Measurements from ENCODE around the gene TEX14. TPM values are rescaled to one million over a fixed set of nuclear protein-coding genes. Genes with fewer than 3 reads are reported as not detected.

TEX14 gene
- polyA plus RNA-seq, 1 donor (not counting 4 experiments of a cell fraction or from before 2014, with no cell fraction given) = 0.16 TPM

- Histone ChIP-seq H3K4me2 (ENCODE audit: control insufficient read depth, extremely low read depth, insufficient read depth, low read depth, low read length) (no peak overlapping the region), H3K9ac (ENCODE audit: control insufficient read depth, extremely low read depth, insufficient read depth, low read length) (no peak overlapping the region), H3K4me1 (ENCODE audit: control insufficient read depth, extremely low read depth, insufficient read depth, low read length) (peaks cover 8% of the 10 kb centered on the region), H2AFZ (ENCODE audit: control insufficient read depth, low read length) (no peak overlapping the region), H3K36me3 (ENCODE audit: control insufficient read depth in 2 of 2, extremely low read depth in 1 of 2, insufficient read depth in 2 of 2, low read length in 2 of 2) (no peaks in the 10 kb centered on the region), H3K27me3 (ENCODE audit: control insufficient read depth, extremely low read depth, insufficient read depth, low read length) (no peaks in the 10 kb centered on the region), H3K9me3 (ENCODE audit: control insufficient read depth, low read depth, low read length) (no peaks in the 10 kb centered on the region), H3K27ac (ENCODE audit: control insufficient read depth, insufficient read depth, low read length) (no peak overlapping the region), H3K4me3 (ENCODE audit: control insufficient read depth in 2 of 3, extremely low read depth in 1 of 3, insufficient read depth in 2 of 3, low read depth in 1 of 3, low read length in 3 of 3) (no peak overlapping the region), H4K20me1 (ENCODE audit: control insufficient read depth, extremely low read depth, insufficient read depth, low read length) (no peaks in the 10 kb centered on the region), H3K79me2 (ENCODE audit: control insufficient read depth, insufficient read depth, low read length) (no peaks in the 10 kb centered on the region), H3K9me1 (ENCODE audit: control insufficient read depth, extremely low read depth, insufficient read depth, low read length) (no peaks in the 10 kb centered on the region)
- TF ChIP-seq EZH2 (IDR thresholded peaks at IDR 0.05; ENCODE audit: low read length) (no peak), CTCF (optimal IDR thresholded peaks at IDR 0.05 in 1 of 3, IDR thresholded peaks at IDR 0.05 in 1 of 3, conservative IDR thresholded peaks at IDR 0.05 in 1 of 3; ENCODE audit: extremely low read depth in 1 of 3, insufficient read depth in 2 of 3, low read length in 3 of 3) (no peak)
- no peak for DNase-seq (ENCODE audit: low read depth, low spot score)
- FAIRE-seq = no peak
- dilution Hi-C loops (cut with MboI; ENCODE audit: extremely low pct_ligation_motif_present, low sequenced_read_pairs) = no loop called here
Observed at GRCh38 chr17:58641887-58642311, 49.9 kb downstream of the TEX14 start.

GRCh38 chr17:58640202-58640601, 51.6 kb downstream of the TEX14 start:
- Histone ChIP-seq H3K27me3 (ENCODE audit: control insufficient read depth, extremely low read depth, insufficient read depth, low read length) (no peaks in the 10 kb centered on the region), H3K27ac (ENCODE audit: control insufficient read depth, insufficient read depth, low read length) (no peak overlapping the region), H3K9ac (ENCODE audit: control insufficient read depth, extremely low read depth, insufficient read depth, low read length) (no peak overlapping the region), H3K4me1 (ENCODE audit: control insufficient read depth, extremely low read depth, insufficient read depth, low read length) (peaks cover 8% of the 10 kb centered on the region), H3K4me3 (ENCODE audit: control insufficient read depth in 2 of 3, extremely low read depth in 1 of 3, insufficient read depth in 2 of 3, low read depth in 1 of 3, low read length in 3 of 3) (no peak overlapping the region), H3K4me2 (ENCODE audit: control insufficient read depth, extremely low read depth, insufficient read depth, low read depth, low read length) (no peak overlapping the region), H3K9me1 (ENCODE audit: control insufficient read depth, extremely low read depth, insufficient read depth, low read length) (no peaks in the 10 kb centered on the region), H3K36me3 (ENCODE audit: control insufficient read depth in 2 of 2, extremely low read depth in 1 of 2, insufficient read depth in 2 of 2, low read length in 2 of 2) (no peaks in the 10 kb centered on the region), H3K9me3 (ENCODE audit: control insufficient read depth, low read depth, low read length) (no peaks in the 10 kb centered on the region), H2AFZ (ENCODE audit: control insufficient read depth, low read length) (no peak overlapping the region), H3K79me2 (ENCODE audit: control insufficient read depth, insufficient read depth, low read length) (no peaks in the 10 kb centered on the region), H4K20me1 (ENCODE audit: control insufficient read depth, extremely low read depth, insufficient read depth, low read length) (no peaks in the 10 kb centered on the region)
- dilution Hi-C loops (cut with MboI; ENCODE audit: extremely low pct_ligation_motif_present, low sequenced_read_pairs) = no loop called here
- no peak for TF ChIP-seq EZH2 (IDR thresholded peaks at IDR 0.05; ENCODE audit: low read length)
- no peak for TF ChIP-seq CTCF (optimal IDR thresholded peaks at IDR 0.05 in 1 of 3, IDR thresholded peaks at IDR 0.05 in 1 of 3, conservative IDR thresholded peaks at IDR 0.05 in 1 of 3; ENCODE audit: extremely low read depth in 1 of 3, insufficient read depth in 2 of 3, low read length in 3 of 3)
- DNase-seq (ENCODE audit: low read depth, low spot score) (no peak), FAIRE-seq (no peak)

Data from keratinocyte (primary cell).